KMS-11 (cell line): Measurements from ENCODE around the gene ZNF821.

Experiments used
- H2AFZ ChIP-seq: fragments of 200-600 bp; sonication (generic); 2 replicates; pipeline ENCODE4 v1.6.1; 2016; ENCODE audit warnings: antibody characterized with exemption, mixed run types, low read depth
- H3K27ac ChIP-seq: fragments of 200-600 bp; sonication (generic); 2 replicates; pipeline ENCODE4 v1.6.1; 2016; ENCODE audit warnings: mild to moderate bottlenecking, mixed run types
- H3K27me3 ChIP-seq: fragments of 200-600 bp; sonication (generic); 2 replicates; pipeline ENCODE4 v1.6.1; 2017; ENCODE audit warnings: mild to moderate bottlenecking, low read depth, mixed run types, moderate library complexity; ENCODE audit not compliant: insufficient read depth
- H3K36me3 ChIP-seq: fragments of 200-600 bp; sonication (generic); 2 replicates; pipeline ENCODE4 v1.6.1; 2017; ENCODE audit warnings: mild to moderate bottlenecking, mixed run types; ENCODE audit not compliant: insufficient read depth
- H3K4me1 ChIP-seq: fragments of 200-600 bp; sonication (generic); 2 replicates; pipeline ENCODE4 v1.6.1; 2016; ENCODE audit warnings: mild to moderate bottlenecking, low read depth, mixed run types; ENCODE audit not compliant: poor library complexity, severe bottlenecking
- H3K4me2 ChIP-seq: fragments of 200-600 bp; sonication (generic); 2 replicates; pipeline ENCODE4 v1.7.0; 2016; ENCODE audit warnings: mild to moderate bottlenecking, mixed run types
- H3K4me3 ChIP-seq: fragments of 200-600 bp; sonication (generic); IDR thresholded peaks from 2 replicates; pipeline ENCODE4 v1.6.1; 2017; ENCODE audit warnings: low read depth, low read length, mixed read lengths; ENCODE audit not compliant: insufficient read depth
- H3K79me2 ChIP-seq: fragments of 200-600 bp; sonication (generic); 2 replicates; pipeline ENCODE4 v1.6.1; 2016; ENCODE audit warnings: low read depth, mixed run types; ENCODE audit not compliant: insufficient read depth
- H3K9ac ChIP-seq: fragments of 200-600 bp; sonication (generic); 2 replicates; pipeline ENCODE4 v1.6.1; 2016; ENCODE audit warnings: mild to moderate bottlenecking, mixed run types
- H4K20me1 ChIP-seq: fragments of 200-600 bp; sonication (generic); 2 replicates; pipeline ENCODE4 v1.6.1; 2016; ENCODE audit warnings: mild to moderate bottlenecking, mixed run types; ENCODE audit not compliant: insufficient read depth
- CTCF ChIP-seq: fragments of 200-600 bp; sonication (generic); conservative IDR thresholded peaks from 2 replicates; pipeline ENCODE4 v1.6.1; 2017; ENCODE audit warnings: low read depth, mild to moderate bottlenecking, antibody characterized with exemption, low read length, moderate library complexity, mixed read lengths

Gene ZNF821

GRCh38 chr16:71917900-71918299 lies 33.9 kb upstream of the ZNF821 start:
- peaks cover 24% of the 10 kb centered on the region for H3K36me3 ChIP-seq
- H3K27ac ChIP-seq = no peak overlapping the region
- no peak for TF ChIP-seq CTCF
- no peak overlapping the region for H2AFZ ChIP-seq
- H3K4me2 ChIP-seq = no peak overlapping the region
- peaks cover 76% of the 10 kb centered on the region for H3K79me2 ChIP-seq
- peaks cover 3% of the 10 kb centered on the region for H3K4me1 ChIP-seq
- peaks cover 3% of the 10 kb centered on the region for H4K20me1 ChIP-seq
- H3K27me3 ChIP-seq = no peaks in the 10 kb centered on the region
- no peak overlapping the region for H3K4me3 ChIP-seq
- H3K9ac ChIP-seq = no peak overlapping the region

- TF ChIP-seq CTCF = no peak
- H4K20me1 ChIP-seq = peaks cover 13% of the 10 kb centered on the region
These were observed 32.5 kb upstream of the ZNF821 start for GRCh38 chr16:71916397-71916920.

DNA sequence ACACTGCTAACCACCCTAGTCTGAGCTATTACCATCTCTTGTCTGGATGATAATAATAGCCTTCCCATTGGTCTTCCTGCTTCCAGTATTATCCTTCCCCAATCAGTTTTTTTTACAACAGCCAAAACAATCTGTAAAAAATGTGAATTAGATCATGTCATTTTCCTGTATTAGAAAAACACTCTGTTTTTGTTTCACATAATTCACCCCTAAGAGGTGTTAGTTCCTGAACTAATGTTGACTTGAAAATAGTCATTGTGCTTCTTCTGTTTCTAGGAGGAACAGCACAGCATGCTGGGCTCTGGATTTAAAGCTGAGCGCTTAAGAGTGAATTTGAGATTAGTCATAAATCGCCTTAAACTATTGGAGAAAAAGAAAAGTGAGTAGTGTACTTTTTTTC lies 31.4 kb upstream of the ZNF821 start:
- Histone ChIP-seq H3K36me3 (peaks cover 15% of the 10 kb centered on the region), H3K27me3 (no peaks in the 10 kb centered on the region), H4K20me1 (peaks cover 13% of the 10 kb centered on the region), H3K4me2 (no peak overlapping the region), H3K79me2 (peaks cover 98% of the 10 kb centered on the region), H3K9ac (no peak overlapping the region), H3K27ac (no peak overlapping the region), H3K4me1 (peaks cover 19% of the 10 kb centered on the region), H2AFZ (no peak overlapping the region), H3K4me3 (no peak overlapping the region)
- no peak for TF ChIP-seq CTCF

More at GRCh38 chr16:71916397-71916920, 32.5 kb upstream of the ZNF821 start:
- no peak overlapping the region for H3K27ac ChIP-seq
- H3K79me2 ChIP-seq = peaks cover 90% of the 10 kb centered on the region
- no peak overlapping the region for H2AFZ ChIP-seq
- no peaks in the 10 kb centered on the region for H3K27me3 ChIP-seq
- H3K4me1 ChIP-seq = peaks cover 17% of the 10 kb centered on the region
- H3K4me3 ChIP-seq = no peak overlapping the region
- no peak overlapping the region for H3K4me2 ChIP-seq
- peaks cover 19% of the 10 kb centered on the region for H3K36me3 ChIP-seq
- no peak overlapping the region for H3K9ac ChIP-seq

- peaks cover 98% of the 10 kb centered on the region for H3K79me2 ChIP-seq
- no peaks in the 10 kb centered on the region for H3K27me3 ChIP-seq
- no peak overlapping the region for H2AFZ ChIP-seq
- no peak overlapping the region for H3K9ac ChIP-seq
- no peak overlapping the region for H3K4me2 ChIP-seq
- no peak overlapping the region for H3K4me3 ChIP-seq
- peaks cover 13% of the 10 kb centered on the region for H4K20me1 ChIP-seq
- no peak overlapping the region for H3K27ac ChIP-seq
- peaks cover 19% of the 10 kb centered on the region for H3K4me1 ChIP-seq
- no peak for TF ChIP-seq CTCF
- peaks cover 10% of the 10 kb centered on the region; the same call in 1 of the 2 replicates for H3K36me3 ChIP-seq
These were observed 30.8 kb upstream of the ZNF821 start for GRCh38 chr16:71914802-71915201.
